GM12864 (cell line): Measurements from ENCODE around the gene POU4F2.

Experiments
- DNase-seq: peaks from one replicate; pipeline ENCODE4 v3.0.0-alpha.2; 2011; ENCODE audit warnings: low read depth
- H3K4me3 ChIP-seq: 2 replicates; pipeline ENCODE4 v1.5.1; 2011; ENCODE audit warnings: mild to moderate bottlenecking, low read depth, low read length, control low read depth
- TF ChIP-seq, protein P1 (sequence below): IDR thresholded peaks from 2 replicates; pipeline ENCODE4 v1.5.1; 2011; ENCODE audit warnings: low read depth, mild to moderate bottlenecking, moderate library complexity, low read length, control low read depth, inconsistent platforms; ENCODE audit errors: missing control alignments

Gene POU4F2, protein sequence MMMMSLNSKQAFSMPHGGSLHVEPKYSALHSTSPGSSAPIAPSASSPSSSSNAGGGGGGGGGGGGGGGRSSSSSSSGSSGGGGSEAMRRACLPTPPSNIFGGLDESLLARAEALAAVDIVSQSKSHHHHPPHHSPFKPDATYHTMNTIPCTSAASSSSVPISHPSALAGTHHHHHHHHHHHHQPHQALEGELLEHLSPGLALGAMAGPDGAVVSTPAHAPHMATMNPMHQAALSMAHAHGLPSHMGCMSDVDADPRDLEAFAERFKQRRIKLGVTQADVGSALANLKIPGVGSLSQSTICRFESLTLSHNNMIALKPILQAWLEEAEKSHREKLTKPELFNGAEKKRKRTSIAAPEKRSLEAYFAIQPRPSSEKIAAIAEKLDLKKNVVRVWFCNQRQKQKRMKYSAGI

DNA sequence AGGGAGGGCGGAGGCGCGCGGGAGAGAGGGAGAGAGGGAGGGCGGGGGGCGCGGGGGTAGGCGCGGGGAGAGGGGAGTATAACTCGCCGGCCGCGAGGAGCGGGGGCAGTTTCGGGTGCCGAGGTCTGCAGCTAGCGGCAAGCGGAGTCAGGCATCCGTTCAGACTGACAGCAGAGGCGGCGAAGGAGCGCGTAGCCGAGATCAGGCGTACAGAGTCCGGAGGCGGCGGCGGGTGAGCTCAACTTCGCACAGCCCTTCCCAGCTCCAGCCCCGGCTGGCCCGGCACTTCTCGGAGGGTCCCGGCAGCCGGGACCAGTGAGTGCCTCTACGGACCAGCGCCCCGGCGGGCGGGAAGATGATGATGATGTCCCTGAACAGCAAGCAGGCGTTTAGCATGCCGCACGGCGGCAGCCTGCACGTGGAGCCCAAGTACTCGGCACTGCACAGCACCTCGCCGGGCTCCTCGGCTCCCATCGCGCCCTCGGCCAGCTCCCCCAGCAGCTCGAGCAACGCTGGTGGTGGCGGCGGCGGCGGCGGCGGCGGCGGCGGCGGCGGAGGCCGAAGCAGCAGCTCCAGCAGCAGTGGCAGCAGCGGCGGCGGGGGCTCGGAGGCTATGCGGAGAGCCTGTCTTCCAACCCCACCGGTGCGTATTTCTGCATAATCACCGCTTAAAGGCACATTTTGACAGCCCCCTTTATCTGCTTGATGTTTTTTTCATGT, at the start of gene POU4F2:
Gene POU4F2 (plus strand): TSS at position 108 of the 720 bp plus-strand sequence. CDS start 248 bp downstream, at position 356.
- DNase-seq = no peak

DNA sequence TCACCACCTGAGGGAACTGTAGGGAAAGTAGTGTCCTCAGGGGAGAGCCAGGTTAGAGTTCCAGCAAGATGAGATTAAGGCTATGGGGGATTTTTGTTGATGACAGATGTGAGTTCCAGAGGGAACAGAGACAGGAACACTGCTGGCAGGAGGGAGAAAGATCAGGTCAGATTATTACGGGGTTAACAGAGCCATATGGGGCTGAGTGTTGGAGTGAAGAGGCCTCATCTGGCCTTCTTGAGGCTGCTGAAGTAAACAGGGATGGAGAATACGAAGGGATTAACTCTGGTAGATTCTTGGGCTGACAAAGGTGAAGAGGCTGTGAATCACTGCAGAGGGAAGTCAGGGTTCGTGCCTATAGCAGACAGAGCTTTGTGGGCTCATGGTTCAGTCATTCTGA, 47.9 kb upstream of the POU4F2 start:
- DNase-seq = no peak
- H3K4me3 ChIP-seq = no peak overlapping the region
- TF ChIP-seq, protein P1, sequence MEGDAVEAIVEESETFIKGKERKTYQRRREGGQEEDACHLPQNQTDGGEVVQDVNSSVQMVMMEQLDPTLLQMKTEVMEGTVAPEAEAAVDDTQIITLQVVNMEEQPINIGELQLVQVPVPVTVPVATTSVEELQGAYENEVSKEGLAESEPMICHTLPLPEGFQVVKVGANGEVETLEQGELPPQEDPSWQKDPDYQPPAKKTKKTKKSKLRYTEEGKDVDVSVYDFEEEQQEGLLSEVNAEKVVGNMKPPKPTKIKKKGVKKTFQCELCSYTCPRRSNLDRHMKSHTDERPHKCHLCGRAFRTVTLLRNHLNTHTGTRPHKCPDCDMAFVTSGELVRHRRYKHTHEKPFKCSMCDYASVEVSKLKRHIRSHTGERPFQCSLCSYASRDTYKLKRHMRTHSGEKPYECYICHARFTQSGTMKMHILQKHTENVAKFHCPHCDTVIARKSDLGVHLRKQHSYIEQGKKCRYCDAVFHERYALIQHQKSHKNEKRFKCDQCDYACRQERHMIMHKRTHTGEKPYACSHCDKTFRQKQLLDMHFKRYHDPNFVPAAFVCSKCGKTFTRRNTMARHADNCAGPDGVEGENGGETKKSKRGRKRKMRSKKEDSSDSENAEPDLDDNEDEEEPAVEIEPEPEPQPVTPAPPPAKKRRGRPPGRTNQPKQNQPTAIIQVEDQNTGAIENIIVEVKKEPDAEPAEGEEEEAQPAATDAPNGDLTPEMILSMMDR = no peak

More for the DNA sequence above, at the start of gene POU4F2:
- H3K4me3 ChIP-seq = no peak within 1 kb of the TSS
- TF ChIP-seq, protein P1 = no peak

DNA sequence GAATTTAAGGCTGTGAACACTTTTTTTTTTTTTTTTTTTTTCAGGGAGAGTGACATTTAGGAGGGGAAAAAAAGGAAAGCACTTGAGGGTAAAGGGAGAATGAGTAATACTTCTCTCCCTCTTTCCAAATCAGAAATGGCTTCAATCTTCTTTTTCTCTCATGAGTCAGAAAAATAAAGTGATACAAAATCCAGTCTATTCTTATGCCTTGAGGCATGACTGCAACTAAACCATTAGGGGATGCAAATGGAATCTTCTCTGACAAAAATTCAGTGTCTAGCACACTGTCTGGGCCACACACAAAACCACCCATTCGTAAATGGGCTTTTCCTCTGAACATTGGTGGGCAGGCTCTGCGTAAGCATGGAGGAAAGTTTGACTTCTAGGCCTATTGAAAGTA, 46.7 kb upstream of the POU4F2 start:
- no peak for DNase-seq
- no peak overlapping the region for H3K4me3 ChIP-seq
- TF ChIP-seq, protein P1 = no peak

DNA sequence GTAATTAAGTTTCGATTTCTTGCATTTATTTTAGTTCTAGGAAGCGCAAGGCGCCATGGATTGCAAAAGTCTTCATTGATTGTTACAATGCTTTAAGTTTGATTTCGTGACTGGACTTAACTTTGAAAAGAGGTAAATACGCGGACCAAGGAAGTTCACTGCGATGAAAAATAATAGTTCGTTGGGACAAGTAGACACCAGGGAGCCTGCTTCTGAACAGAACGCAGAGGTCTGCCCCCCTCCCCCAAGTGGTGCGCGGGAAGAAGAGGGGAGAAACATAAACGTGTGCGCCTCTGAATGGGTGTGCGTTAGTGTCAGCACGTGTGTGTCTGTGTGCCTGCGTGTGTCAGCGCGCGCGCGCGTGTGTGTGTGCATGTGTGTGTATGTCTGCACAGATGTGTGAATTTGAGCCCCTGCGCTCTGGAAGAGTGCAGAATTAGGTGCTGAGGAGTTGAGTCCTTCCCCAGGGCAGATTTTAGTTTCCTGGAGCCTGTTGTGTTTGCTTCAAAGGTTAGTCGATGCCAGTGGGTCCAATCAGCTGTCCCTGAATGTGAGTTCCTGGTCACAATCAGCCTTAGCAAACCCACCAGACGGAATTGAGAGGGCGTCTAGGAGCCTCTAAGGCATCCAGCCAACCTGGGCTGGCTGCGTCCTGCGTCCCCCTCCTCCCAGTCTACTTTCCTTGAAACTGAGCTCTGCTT, 5.8 kb upstream of the POU4F2 start:
- TF ChIP-seq, protein P1 = no peak
- DNase-seq = no peak
- no peak overlapping the region for H3K4me3 ChIP-seq

DNA sequence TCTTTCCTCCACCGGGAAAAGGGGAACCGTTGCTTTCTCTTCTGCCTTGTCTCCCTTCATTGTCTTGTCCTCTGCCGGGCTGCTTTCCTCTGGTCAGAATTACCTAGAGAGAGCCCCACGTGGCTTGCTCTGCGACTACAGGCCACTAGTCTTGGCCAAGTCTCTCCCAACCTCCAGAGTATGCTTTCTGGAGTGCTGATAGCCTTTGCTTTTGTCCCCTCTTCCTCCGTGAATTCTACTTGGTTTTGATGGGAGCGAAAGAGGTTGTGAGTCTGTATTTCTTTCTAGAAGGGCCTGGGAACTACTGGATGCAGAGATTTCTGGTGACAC, 5.3 kb upstream of the POU4F2 start:
- TF ChIP-seq, protein P1 = no peak
- DNase-seq = no peak
- no peak overlapping the region for H3K4me3 ChIP-seq

DNA sequence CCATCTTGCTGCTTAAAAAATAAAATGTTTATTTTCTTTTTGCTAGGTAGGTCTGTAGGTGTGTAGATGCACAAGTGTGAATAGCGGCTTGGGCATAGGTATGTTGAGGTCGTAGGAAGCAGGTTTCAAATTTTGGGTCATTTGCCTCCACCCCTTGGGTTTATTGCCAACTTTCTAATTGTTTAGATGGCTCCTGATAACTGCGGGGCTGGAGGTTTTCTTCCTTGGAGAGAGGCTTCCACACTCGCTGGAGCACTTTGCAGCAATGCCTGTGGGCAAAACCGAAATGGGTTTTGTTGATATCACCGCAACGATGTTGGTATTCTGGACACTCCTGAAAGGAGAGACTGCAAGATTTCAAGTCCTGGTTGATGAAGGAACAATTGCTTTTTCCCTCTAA, 3.9 kb upstream of the POU4F2 start:
- TF ChIP-seq, protein P1 = no peak
- no peak for DNase-seq
- no peak overlapping the region for H3K4me3 ChIP-seq
